A204.1 (cell line): ENCODE results near the gene CNNM3.
"Not testable (repeated sequence)": the region's sequence is repeated elsewhere in the genome, so short reads cannot be mapped to it uniquely, and the experiment has no call there.

Experiments used
- FAIRE-seq: peaks from 2 replicates; lab custom pipeline; 2012; peaks lifted over from hg19 to GRCh38; lab: Jason Lieb, UNC

CNNM3 gene

GRCh38 chr2:96841701-96842495, 25.8 kb downstream of the CNNM3 start:
- no peak for FAIRE-seq

- FAIRE-seq = no peak
These were observed 26.5 kb downstream of the CNNM3 start for GRCh38 chr2:96842600-96842999.

GRCh38 chr2:96843538-96844268, 27.6 kb downstream of the CNNM3 start, which contains the start of gene ANKRD23:
TSS of gene ANKRD23 (minus strand) at chr2:96844021. CDS start at chr2:96843992, 29 bp downstream.
- FAIRE-seq = no peak

- no peak for FAIRE-seq
These were observed 28.3 kb downstream of the CNNM3 start for GRCh38 chr2:96844405-96844808.

- no peak for FAIRE-seq
These were observed 30.8 kb downstream of the CNNM3 start for GRCh38 chr2:96846825-96847224.

GRCh38 chr2:96847586-96847985, 31.5 kb downstream of the CNNM3 start:
- FAIRE-seq = no peak

GRCh38 chr2:96848264-96848663, 32.2 kb downstream of the CNNM3 start:
- FAIRE-seq = no peak

DNA sequence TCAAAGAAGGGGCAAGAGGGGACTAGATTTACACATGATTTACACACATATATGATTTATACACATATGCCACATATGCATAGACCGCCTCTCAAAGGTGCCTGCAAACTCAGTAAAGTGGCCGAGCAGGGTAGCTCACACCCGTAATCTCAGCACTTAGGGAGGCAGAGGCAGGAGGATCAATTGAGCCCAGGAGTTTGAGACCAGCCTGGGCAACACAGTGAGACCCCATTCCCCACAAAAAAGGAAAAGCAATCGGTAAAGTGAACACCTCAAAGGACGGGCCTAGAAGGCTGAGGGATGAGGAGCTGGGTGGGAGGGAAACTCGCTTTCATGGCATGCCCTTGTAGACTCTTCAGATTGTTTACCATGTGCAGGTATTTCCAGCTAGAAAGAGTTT, 36.6 kb downstream of the CNNM3 start:
- no peak for FAIRE-seq

- FAIRE-seq = no peak
These were observed 37.3 kb downstream of the CNNM3 start for GRCh38 chr2:96853321-96853720.

GRCh38 chr2:96856776-96857666, 41.0 kb downstream of the CNNM3 start:
- FAIRE-seq = no peak

- FAIRE-seq = no peak
These were observed 41.8 kb downstream of the CNNM3 start, which contains the start of gene ANKRD39 for GRCh38 chr2:96857667-96858372. TSS of gene ANKRD39 (minus strand) at chr2:96858016. CDS start at chr2:96857987, 29 bp downstream.

DNA sequence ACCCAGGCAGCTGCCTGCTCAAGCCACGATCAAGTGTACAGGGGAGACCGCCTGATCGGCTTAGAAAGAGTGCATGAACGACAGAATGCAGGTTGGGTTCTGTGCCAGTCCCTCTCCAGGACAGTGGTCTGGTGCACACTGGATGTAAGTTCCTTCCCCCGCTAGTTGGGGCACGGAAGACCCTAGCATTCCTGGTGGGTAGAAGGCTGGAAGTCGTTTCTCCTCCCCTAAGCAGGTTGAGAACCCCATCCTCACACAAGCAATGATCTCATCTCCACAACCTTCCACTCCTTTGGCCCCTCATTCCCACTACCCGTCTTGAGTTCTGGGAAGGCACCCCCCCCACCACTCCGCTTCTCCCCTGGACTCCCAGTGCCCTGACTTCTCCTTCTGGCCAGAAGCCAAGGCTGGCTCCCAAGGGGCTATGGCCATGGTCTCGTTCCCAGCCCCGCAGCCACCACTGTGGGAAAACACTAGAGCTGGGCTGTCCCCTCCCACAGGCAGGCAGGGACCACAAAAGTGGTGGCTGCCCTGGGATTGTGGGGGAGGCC, 43.1 kb downstream of the CNNM3 start:
- no peak for FAIRE-seq

DNA sequence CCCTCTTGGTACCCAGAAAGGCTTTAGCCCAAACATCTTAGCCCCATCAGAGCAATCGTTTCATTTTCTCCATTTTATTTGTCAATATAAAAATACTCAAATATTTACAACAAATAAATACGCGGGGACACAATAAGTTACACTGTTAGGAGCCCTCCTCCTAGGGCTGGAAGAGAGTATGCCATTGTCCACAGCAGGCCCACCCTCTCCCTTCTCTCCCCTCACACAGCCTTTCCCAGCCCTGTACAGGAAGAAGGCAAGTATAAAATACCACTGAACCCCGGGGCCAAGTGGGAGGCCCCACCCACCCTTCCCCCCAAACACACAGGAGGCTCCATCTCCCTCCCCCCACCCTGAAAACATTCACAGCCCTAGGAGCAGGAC, 43.6 kb downstream of the CNNM3 start:
- no peak for FAIRE-seq

GRCh38 chr2:96860065-96861029, 44.3 kb downstream of the CNNM3 start:
- no peak for FAIRE-seq

GRCh38 chr2:96861074-96861473, 45.0 kb downstream of the CNNM3 start:
- FAIRE-seq = no peak

GRCh38 chr2:96863056-96863455, 47.0 kb downstream of the CNNM3 start:
- not testable (repeated sequence) for FAIRE-seq

- no peak for FAIRE-seq
These were observed 47.7 kb downstream of the CNNM3 start for GRCh38 chr2:96863575-96864342.

GRCh38 chr2:96864343-96865091, 48.4 kb downstream of the CNNM3 start:
- no peak for FAIRE-seq

DNA sequence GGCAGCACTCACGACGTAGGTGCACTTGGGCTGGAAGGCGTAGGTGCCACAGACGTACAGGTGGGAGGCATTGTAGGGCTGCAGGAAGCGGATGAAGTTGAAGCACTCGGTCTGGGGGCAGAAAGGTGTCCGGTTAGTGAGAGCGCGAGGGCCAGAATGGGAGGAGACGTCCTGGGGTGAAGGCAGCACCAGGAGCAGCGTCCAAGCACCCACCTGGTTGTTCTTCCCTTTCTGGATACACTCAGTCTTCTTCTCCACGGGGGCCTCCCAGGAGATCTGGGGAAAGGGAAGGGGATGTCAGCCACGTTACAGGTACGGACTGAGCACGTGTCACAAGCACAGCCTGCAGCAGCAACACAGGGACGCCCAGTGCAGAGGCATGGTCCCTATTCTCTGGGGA, 49.6 kb downstream of the CNNM3 start:
- no peak for FAIRE-seq
